Cardiac septum (tissue), 1 donor: Measurements from ENCODE around the gene MAST4. TPM values are rescaled to one million over a fixed set of nuclear protein-coding genes. Genes with fewer than 3 reads are reported as not detected.

ENCODE experiments used
- DNase-seq: peaks from one replicate; pipeline ENCODE4 v3.0.0-alpha.2; 2020; ENCODE audit warnings: low spot score
- intact Hi-C: fragments of 100-400 bp; cut with DNase I; formaldehyde crosslinking; loops from one replicate; pipeline ENCODE4 v1.14.0; 2022
- total RNA-seq: library from RNA; stranded (reverse); fragmentation: NEBNext Ultra II Directional; extraction: Animal tissue kit (Norgen Biotek cat#: 25700); gene quantifications from one replicate; pipeline ENCODE4 v1.2.1, GENCODE V29; 2021
- donor health status: DM: no; HTN: no; CAD: no.

Gene MAST4
- total RNA-seq, 1 donor from 2014 or later, result 91.4 TPM

GRCh38 chr5:66637994-66638393, 41.8 kb downstream of the MAST4 start:
- intact Hi-C loops, result no loop called here

GRCh38 chr5:66639037-66639436, 42.8 kb downstream of the MAST4 start:
- intact Hi-C loops, result no loop called here
- no peak for DNase-seq

More at GRCh38 chr5:66637994-66638393, 41.8 kb downstream of the MAST4 start:
- no peak for DNase-seq

GRCh38 chr5:66642538-66642937, 46.3 kb downstream of the MAST4 start:
- intact Hi-C loops, result no loop called here
- no peak for DNase-seq

GRCh38 chr5:66643387-66643786, 47.2 kb downstream of the MAST4 start:
- DNase-seq, result no peak
- intact Hi-C loops, result no loop called here

GRCh38 chr5:66644111-66644510, 47.9 kb downstream of the MAST4 start:
- intact Hi-C loops, result no loop called here
- no peak for DNase-seq

- no peak for DNase-seq
- intact Hi-C loops, result no loop called here
Observed at GRCh38 chr5:66645039-66645438, 48.8 kb downstream of the MAST4 start.

GRCh38 chr5:66646570-66646969, 50.4 kb downstream of the MAST4 start:
- no peak for DNase-seq
- intact Hi-C loops, result no loop called here

- no peak for DNase-seq
- intact Hi-C loops, result no loop called here
Observed at GRCh38 chr5:66647146-66647856, 51.1 kb downstream of the MAST4 start.

- intact Hi-C loops, result no loop called here
- no peak for DNase-seq
Observed at GRCh38 chr5:66652818-66653217, 56.6 kb downstream of the MAST4 start.

- no peak for DNase-seq
- intact Hi-C loops, result no loop called here
Observed at GRCh38 chr5:66653325-66653724, 57.1 kb downstream of the MAST4 start.

- no peak for DNase-seq
- intact Hi-C loops, result no loop called here
Observed at GRCh38 chr5:66655395-66656324, 59.5 kb downstream of the MAST4 start.

GRCh38 chr5:66658516-66658915, 62.3 kb downstream of the MAST4 start:
- DNase-seq, result no peak
- intact Hi-C loops, result no loop called here

GRCh38 chr5:66659780-66660179, 63.6 kb downstream of the MAST4 start:
- DNase-seq, result no peak
- intact Hi-C loops, result no loop called here

- DNase-seq, result no peak
- intact Hi-C loops, result no loop called here
Observed at GRCh38 chr5:66660396-66660795, 64.2 kb downstream of the MAST4 start.

GRCh38 chr5:66661149-66661548, 65.0 kb downstream of the MAST4 start:
- no peak for DNase-seq

GRCh38 chr5:66666778-66667177, 70.6 kb downstream of the MAST4 start:
- intact Hi-C loops, result no loop called here
- DNase-seq, result no peak

More at GRCh38 chr5:66661149-66661548, 65.0 kb downstream of the MAST4 start:
- intact Hi-C loops, result no loop called here

GRCh38 chr5:66669086-66669861, 73.1 kb downstream of the MAST4 start:
- intact Hi-C loops, result no loop called here
- DNase-seq, result no peak

GRCh38 chr5:66669862-66670195, 73.6 kb downstream of the MAST4 start:
- intact Hi-C loops, result no loop called here
- DNase-seq, result no peak

- intact Hi-C loops, result no loop called here
- no peak for DNase-seq
Observed at GRCh38 chr5:66671305-66671704, 75.1 kb downstream of the MAST4 start.

- intact Hi-C loops, result no loop called here
- no peak for DNase-seq
Observed at GRCh38 chr5:66674802-66675201, 78.6 kb downstream of the MAST4 start.
